WTC11 (cell line): ENCODE results near the gene CCM2.

Experiments used
- ATF6 ChIP-seq: sonication (generic); formaldehyde crosslinking; IDR thresholded peaks from 2 replicates; pipeline ENCODE4 v1.8.1; 2023; ENCODE audit warnings: mild to moderate bottlenecking, missing genetic modification reagents
- CTCF ChIP-seq: fragments of 200-600 bp; IDR thresholded peaks from 2 replicates; pipeline ENCODE4 v1.8.0; 2022; ENCODE audit warnings: antibody characterized with exemption
- FOXJ3 ChIP-seq: sonication (generic); formaldehyde crosslinking; IDR thresholded peaks from 2 replicates; pipeline ENCODE4 v1.9.0; 2021; ENCODE audit warnings: missing genetic modification reagents, mild to moderate bottlenecking, borderline replicate concordance
- FOXK1 ChIP-seq: sonication (generic); formaldehyde crosslinking; IDR thresholded peaks from 2 replicates; pipeline ENCODE4 v1.8.0; 2022; ENCODE audit warnings: mild to moderate bottlenecking, moderate library complexity, missing genetic modification reagents
- ZNF121 ChIP-seq: sonication (generic); formaldehyde crosslinking; IDR thresholded peaks from 2 replicates; pipeline ENCODE4 v1.8.0; 2023; ENCODE audit warnings: missing genetic modification reagents
- ZNF138 ChIP-seq: sonication (generic); formaldehyde crosslinking; conservative IDR thresholded peaks from 2 replicates; pipeline ENCODE4 v1.8.1; 2022; ENCODE audit warnings: mild to moderate bottlenecking, moderate library complexity, missing genetic modification reagents
- TF ChIP-seq, protein P1 (sequence below): sonication (generic); formaldehyde crosslinking; conservative IDR thresholded peaks from 2 replicates; pipeline ENCODE4 v1.8.1; 2023; ENCODE audit warnings: mild to moderate bottlenecking, low read depth, missing genetic modification reagents, moderate library complexity
- TF ChIP-seq, protein P2 (sequence below): sonication (generic); formaldehyde crosslinking; IDR thresholded peaks from 2 replicates; pipeline ENCODE4 v1.8.0; 2022; ENCODE audit warnings: missing genetic modification reagents
- TF ChIP-seq, protein P3 (sequence below): sonication (generic); formaldehyde crosslinking; IDR thresholded peaks from 2 replicates; pipeline ENCODE4 v1.8.0; 2022; ENCODE audit warnings: mild to moderate bottlenecking, missing genetic modification reagents

DNA sequence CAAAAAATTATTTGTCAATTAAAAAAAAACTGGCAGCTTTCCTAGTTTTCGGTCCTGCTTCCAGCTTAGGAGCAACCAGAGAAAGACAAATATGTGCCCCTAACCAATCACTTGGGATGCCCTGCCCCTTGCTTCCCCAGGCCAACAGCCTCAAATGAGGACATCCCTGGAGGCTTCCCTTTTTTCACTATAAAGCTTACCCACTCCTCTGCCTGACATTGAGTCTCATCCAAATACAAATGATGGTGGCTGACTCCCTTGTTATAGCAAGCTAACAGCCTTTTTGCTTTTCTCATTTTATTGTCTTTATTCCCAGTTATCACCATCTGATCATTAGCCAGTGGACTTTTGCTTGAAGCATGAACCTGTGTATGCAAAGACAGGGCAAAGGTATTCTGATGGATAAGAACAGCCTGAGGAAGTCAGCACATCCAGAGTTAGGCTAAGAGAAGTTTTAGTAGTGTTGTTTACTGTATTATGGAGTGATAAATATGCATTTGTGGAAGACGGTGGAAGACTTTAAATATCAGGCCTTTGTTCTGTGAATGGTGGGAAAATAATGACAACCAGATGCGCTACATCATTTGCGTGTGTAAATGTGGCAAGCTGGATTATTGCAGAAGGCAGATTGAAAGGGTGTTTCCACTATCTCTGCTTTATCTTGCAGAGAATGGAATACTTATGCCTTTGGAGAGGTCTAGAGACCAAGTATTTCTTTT is 1.7 kb upstream of the CCM2 start:
- TF ChIP-seq CTCF, result no peak
- TF ChIP-seq FOXK1, result no peak
- no peak for TF ChIP-seq ZNF121
- TF ChIP-seq, protein P1, sequence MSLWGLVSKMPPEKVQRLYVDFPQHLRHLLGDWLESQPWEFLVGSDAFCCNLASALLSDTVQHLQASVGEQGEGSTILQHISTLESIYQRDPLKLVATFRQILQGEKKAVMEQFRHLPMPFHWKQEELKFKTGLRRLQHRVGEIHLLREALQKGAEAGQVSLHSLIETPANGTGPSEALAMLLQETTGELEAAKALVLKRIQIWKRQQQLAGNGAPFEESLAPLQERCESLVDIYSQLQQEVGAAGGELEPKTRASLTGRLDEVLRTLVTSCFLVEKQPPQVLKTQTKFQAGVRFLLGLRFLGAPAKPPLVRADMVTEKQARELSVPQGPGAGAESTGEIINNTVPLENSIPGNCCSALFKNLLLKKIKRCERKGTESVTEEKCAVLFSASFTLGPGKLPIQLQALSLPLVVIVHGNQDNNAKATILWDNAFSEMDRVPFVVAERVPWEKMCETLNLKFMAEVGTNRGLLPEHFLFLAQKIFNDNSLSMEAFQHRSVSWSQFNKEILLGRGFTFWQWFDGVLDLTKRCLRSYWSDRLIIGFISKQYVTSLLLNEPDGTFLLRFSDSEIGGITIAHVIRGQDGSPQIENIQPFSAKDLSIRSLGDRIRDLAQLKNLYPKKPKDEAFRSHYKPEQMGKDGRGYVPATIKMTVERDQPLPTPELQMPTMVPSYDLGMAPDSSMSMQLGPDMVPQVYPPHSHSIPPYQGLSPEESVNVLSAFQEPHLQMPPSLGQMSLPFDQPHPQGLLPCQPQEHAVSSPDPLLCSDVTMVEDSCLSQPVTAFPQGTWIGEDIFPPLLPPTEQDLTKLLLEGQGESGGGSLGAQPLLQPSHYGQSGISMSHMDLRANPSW (CRISPR knock-in tag), result no peak
- TF ChIP-seq, protein P2, sequence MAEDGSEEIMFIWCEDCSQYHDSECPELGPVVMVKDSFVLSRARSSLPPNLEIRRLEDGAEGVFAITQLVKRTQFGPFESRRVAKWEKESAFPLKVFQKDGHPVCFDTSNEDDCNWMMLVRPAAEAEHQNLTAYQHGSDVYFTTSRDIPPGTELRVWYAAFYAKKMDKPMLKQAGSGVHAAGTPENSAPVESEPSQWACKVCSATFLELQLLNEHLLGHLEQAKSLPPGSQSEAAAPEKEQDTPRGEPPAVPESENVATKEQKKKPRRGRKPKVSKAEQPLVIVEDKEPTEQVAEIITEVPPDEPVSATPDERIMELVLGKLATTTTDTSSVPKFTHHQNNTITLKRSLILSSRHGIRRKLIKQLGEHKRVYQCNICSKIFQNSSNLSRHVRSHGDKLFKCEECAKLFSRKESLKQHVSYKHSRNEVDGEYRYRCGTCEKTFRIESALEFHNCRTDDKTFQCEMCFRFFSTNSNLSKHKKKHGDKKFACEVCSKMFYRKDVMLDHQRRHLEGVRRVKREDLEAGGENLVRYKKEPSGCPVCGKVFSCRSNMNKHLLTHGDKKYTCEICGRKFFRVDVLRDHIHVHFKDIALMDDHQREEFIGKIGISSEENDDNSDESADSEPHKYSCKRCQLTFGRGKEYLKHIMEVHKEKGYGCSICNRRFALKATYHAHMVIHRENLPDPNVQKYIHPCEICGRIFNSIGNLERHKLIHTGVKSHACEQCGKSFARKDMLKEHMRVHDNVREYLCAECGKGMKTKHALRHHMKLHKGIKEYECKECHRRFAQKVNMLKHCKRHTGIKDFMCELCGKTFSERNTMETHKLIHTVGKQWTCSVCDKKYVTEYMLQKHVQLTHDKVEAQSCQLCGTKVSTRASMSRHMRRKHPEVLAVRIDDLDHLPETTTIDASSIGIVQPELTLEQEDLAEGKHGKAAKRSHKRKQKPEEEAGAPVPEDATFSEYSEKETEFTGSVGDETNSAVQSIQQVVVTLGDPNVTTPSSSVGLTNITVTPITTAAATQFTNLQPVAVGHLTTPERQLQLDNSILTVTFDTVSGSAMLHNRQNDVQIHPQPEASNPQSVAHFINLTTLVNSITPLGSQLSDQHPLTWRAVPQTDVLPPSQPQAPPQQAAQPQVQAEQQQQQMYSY (CRISPR knock-in tag), result no peak
- TF ChIP-seq ATF6 (CRISPR knock-in tag), result no peak
- TF ChIP-seq ZNF138 (CRISPR knock-in tag), result no peak
- no peak for TF ChIP-seq FOXJ3
- TF ChIP-seq, protein P3, sequence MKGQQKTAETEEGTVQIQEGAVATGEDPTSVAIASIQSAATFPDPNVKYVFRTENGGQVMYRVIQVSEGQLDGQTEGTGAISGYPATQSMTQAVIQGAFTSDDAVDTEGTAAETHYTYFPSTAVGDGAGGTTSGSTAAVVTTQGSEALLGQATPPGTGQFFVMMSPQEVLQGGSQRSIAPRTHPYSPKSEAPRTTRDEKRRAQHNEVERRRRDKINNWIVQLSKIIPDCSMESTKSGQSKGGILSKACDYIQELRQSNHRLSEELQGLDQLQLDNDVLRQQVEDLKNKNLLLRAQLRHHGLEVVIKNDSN (CRISPR knock-in tag), result no peak
